GM21529 (cell line): Measurements from ENCODE around the gene GUCY1B1.
A peak's percentile ranks its signal among the peaks of the same experiment; 100 is the strongest.

Experiments used
- ATAC-seq: cut with Tn5 transposase; IDR thresholded peaks from one replicate; pipeline ENCODE4 v1.9.1; 2021; ENCODE audit not compliant: unreplicated experiment

GUCY1B1 gene

GRCh38 chr4:155758481-155759371, at the start of gene GUCY1B1:
TSS of gene GUCY1B1 (plus strand) at chr4:155759021. CDS start at chr4:155759141, 120 bp downstream.
- ATAC-seq: peak; percentile 95

DNA sequence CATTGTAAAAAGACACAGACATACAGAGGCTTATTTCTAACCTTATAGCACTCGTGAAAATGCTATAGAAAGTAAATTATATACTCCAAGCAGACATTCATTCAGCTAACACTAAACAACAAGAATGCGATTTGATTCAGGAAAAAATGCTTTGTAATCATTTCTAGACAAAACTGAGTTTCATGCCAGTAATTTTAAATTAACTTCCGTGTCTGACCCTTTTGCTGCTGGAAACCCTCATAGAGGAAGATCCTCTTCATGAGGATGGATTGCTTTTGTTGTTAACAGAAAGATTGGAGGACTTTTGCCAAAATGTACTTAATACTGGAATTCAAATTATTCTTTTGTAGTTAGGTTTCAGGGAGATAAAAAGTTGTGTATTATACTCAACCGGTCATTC, 48.9 kb upstream of the GUCY1B1 start:
- no peak for ATAC-seq

DNA sequence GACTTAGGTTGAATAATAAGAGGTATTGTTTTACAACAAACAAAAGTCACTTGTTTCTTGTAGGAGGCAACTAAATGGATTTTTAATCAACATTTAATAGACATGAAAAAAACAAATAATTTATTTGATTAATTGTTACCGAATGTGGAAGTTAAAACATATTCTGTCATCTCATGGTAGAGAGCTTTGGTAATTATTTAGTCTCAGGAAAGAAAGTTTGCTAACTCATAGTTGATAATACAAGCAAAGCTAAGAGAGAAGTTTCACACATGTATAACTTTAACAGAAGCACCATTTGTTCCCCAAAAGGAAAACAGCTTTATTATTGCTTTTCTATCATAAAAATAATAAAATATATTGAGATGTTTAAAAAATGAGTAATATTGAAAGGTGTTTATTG, 47.3 kb upstream of the GUCY1B1 start:
- no peak for ATAC-seq

- ATAC-seq: no peak
Observed at GRCh38 chr4:155712846-155713245, 46.0 kb upstream of the GUCY1B1 start.

DNA sequence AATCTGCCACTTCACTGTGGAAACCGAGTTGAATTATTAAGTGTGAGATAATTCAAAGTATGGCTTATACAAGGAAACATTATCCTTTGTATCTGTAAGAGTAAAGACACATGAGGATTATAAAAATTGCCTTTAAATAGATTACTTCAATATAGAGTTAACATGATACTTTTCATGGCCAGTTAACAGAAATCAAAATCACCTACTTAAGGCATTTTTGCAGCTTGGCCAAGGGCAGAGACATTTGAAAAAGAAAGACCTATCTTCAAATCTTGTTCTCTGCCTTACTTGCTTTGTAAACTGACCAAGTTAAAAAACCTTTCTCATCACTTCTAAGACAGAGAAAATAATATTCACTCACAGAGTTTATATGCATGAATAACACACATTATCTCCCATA, 44.9 kb upstream of the GUCY1B1 start:
- no peak for ATAC-seq

GRCh38 chr4:155722336-155722735, 36.5 kb upstream of the GUCY1B1 start:
- no peak for ATAC-seq

DNA sequence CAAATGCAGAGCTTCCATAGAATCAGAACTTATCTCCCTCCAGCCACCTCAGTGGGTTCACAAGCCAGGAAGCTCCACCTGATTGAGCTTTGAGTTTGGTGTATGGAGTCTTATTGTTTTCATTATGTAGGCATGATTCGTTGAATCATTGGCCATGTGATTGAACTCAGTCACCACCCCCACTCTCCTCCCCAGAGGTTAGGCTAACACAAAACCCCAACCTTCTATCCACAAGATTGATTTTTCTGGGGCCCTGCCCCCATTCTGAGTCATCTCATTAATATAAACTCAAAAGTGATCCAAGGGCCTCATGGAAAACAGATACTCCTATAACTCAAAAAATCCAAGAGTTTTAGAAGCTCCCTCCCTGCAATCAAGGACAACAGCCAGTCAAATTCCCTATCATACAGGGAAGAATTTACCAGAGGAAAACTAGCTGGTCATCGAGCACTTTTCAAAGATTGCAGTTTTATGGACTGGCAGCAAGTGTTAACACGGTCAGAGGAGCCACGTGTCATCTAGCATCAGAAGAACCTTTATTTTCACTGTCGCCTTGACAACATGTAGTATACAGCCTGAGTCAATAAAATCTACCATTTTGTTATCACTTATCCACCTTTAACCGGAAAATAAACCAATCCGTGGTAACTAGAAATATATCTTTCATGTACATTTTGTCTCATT, 35.9 kb upstream of the GUCY1B1 start:
- ATAC-seq: no peak

GRCh38 chr4:155724731-155725130, 34.1 kb upstream of the GUCY1B1 start:
- ATAC-seq: no peak

- no peak for ATAC-seq
Observed at GRCh38 chr4:155734065-155734464, 24.8 kb upstream of the GUCY1B1 start.

- no peak for ATAC-seq
Observed at GRCh38 chr4:155734951-155735350, 23.9 kb upstream of the GUCY1B1 start.

DNA sequence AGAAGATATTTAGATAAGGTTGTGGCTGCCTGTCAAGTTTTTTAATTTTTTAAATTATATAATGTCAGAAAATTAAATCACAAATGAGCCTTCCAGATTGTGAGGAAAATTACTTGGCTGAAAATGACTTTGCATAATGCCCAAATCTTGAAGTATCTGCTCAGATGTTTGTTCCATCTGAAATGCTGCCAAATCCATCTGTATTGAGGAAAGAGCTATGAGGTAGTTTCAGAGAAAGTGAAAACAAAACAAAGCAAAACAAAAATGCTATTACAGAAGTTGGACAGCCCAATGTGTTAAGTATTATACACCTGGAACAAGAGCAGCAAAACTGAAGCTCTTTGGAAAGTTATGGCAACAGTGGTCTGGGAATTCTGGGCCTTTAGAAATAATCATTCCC, 23.3 kb upstream of the GUCY1B1 start:
- ATAC-seq: no peak

DNA sequence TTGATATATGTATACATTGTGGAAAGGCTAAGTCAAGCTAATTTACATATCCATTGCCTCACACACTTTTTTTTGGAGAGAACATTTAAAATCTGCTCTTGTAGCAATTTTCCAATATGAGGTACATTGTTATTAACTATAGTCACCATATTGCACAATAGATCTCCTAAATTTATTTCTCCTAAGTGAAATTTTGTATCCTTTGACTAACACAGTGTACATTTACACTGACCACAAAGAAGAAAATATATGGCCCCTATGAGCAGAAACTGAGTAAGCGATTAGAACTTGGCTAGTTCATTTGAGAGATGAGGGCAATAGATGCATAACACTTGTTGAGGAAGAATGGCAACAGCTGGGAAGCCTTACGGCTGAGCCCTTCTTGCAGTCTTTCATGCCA, 20.3 kb upstream of the GUCY1B1 start:
- ATAC-seq: no peak

- no peak for ATAC-seq
Observed at GRCh38 chr4:155741546-155741945, 17.3 kb upstream of the GUCY1B1 start.

DNA sequence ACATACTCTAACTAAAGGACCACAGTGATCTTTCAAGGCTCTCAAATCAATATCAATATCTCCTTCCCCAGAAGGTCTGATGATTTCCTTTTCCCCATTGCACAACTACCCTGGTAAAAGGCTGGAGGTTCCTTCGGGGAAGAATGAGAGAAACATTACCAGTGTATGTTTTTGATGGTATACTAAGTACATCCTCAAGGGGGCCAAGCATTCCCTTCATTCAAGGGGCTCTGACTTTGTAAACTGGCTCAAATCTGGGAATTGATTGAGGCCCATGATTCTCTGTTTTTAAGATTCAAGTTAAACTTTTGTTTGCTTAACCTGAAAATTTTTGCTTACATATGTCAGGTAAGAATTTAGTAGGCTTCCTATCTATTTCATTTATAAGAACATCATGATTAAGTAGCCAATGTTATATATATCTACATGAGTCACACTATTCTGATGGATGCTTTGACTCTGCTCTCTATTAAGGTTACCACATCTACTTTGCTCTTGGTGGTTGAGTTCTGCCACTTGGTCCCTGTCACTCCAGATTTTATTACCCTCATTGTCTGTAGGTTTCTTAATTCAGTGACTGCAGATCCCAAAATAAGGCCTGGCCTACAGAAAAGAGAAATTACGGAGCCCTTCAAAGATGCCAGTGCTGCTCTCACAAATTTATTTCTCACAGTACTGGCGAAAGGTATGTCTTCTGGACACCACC, 16.4 kb upstream of the GUCY1B1 start:
- no peak for ATAC-seq

- no peak for ATAC-seq
Observed at GRCh38 chr4:155745984-155746383, 12.8 kb upstream of the GUCY1B1 start.

- ATAC-seq: no peak
Observed at GRCh38 chr4:155748039-155748438, 10.8 kb upstream of the GUCY1B1 start.

- ATAC-seq: no peak
Observed at GRCh38 chr4:155749041-155749440, 9.8 kb upstream of the GUCY1B1 start.

- no peak for ATAC-seq
Observed at GRCh38 chr4:155751569-155751968, 7.3 kb upstream of the GUCY1B1 start.

- no peak for ATAC-seq
Observed at GRCh38 chr4:155757745-155758265, 1.0 kb upstream of the GUCY1B1 start.

DNA sequence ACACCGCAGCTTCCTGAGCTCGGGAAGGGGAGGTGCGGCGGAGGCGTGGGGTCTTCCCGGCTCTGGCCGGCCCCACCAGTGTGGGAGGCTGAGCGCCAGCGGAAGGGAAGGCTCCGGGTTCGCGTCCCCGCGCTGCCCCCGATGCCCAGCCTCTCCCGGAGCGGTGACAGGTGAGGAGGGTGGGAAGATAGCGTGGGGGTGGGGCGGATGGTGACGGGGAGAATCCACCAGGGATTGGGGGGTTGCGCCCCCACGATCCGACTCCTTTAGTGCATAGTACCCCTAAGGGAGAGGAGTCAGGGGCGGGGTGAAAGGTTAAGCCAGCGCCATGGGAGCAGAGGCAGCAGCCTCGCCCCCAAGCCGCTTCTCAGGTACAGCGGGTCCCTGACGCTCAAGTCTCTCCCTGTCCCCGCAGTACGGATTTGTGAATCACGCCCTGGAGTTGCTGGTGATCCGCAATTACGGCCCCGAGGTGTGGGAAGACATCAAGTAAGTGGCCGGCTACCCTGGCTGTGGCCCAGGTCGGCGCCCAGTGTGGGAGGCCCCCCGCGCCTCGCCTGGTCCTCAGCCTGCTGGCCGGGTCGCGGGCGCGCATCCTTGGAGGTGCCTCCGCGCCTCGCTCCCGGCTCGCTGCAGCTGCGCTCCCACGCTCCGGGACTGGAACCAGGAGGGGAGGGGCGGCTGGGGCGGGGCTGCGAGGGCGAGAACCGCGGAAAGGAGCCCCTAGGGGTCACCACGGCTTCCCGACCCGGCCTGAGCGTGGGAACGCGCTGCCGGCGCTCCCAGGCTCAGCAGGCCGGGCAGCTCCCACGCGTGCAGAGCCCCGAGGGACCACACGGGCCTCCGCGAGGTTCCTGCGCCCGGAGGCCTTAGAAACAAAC, 791 bp downstream of the GUCY1B1 start:
- no peak for ATAC-seq
